Gastroesophageal sphincter (tissue), 4 donors: ENCODE measurements around the gene C1QTNF1. TPM values are rescaled to one million over a fixed set of nuclear protein-coding genes. Genes with fewer than 3 reads are reported as not detected.

Experiments
- ATAC-seq: fragments of 150-250 bp; one replicate; pipeline ENCODE4 v1.9.1; 2016; ENCODE audit warnings: mild to moderate bottlenecking, moderate library complexity
- H3K27ac ChIP-seq, 4 donors: fragments of 200-600 bp; sonication (generic) in 3 of 4; 1 replicate in 3 of 4; 2 replicates in 1 of 4; pipeline ENCODE4 v1.5.1; 2016 to 2019
- H3K27me3 ChIP-seq: fragments of 200-600 bp; sonication (generic); one replicate; pipeline ENCODE4 v1.5.1; 2019
- H3K36me3 ChIP-seq, 2 donors: fragments of 200-600 bp; sonication (generic); one replicate each; pipeline ENCODE4 v1.5.1; 2019; ENCODE audit warnings: control low read depth in 1 of 2
- H3K4me1 ChIP-seq, 3 donors: fragments of 200-600 bp; sonication (generic); 1 replicate in 2 of 3; 2 replicates in 1 of 3; pipeline ENCODE4 v1.5.1; 2016 to 2019; ENCODE audit warnings: control low read depth in 2 of 3
- H3K4me3 ChIP-seq, 2 donors: fragments of 200-600 bp; sonication (generic); one replicate each; pipeline ENCODE4 v1.5.1; 2019; ENCODE audit warnings: mild to moderate bottlenecking in 1 of 2, moderate library complexity in 1 of 2
- H3K9me3 ChIP-seq, 3 donors: fragments of 200-600 bp; sonication (generic); one replicate each; pipeline ENCODE4 v1.5.1; 2017 to 2019; ENCODE audit warnings: control low read depth in 2 of 3
- EP300 ChIP-seq: sonication (generic); formaldehyde crosslinking; IDR thresholded peaks from one replicate; pipeline ENCODE4 v1.6.1; 2017; ENCODE audit warnings: antibody characterized with exemption, mild to moderate bottlenecking
- POLR2A ChIP-seq, 2 donors: fragments of 450-650 bp; IDR thresholded peaks; one replicate each; pipeline ENCODE4 v1.6.1; 2017; ENCODE audit warnings: antibody characterized with exemption in 2 of 2, mild to moderate bottlenecking in 2 of 2, moderate library complexity in 1 of 2
- POLR2AphosphoS5 ChIP-seq: sonication (generic); formaldehyde crosslinking; IDR thresholded peaks from one replicate; pipeline ENCODE4 v1.6.1; 2017; ENCODE audit warnings: antibody characterized with exemption
- WGBS, 2 donors: methylation state at CpG; one replicate each; pipeline ENCODE4 v1.1.5; 2018; ENCODE audit warnings: low coverage in 1 of 2; 5-methylcytosine and 5-hydroxymethylcytosine counted together
- total RNA-seq, 4 donors: library from RNA; depleted of rRNA; stranded (reverse); fragments of >200 nt; gene quantifications; one replicate each; pipeline ENCODE4 v1.1.0, GENCODE V29; 2016
- TF ChIP-seq, protein P1 (sequence below), 4 experiments: fragments of 200-600 bp in 2 of 4; fragments of 450-650 bp in 2 of 4; sonication (generic) in 1 of 4; IDR thresholded peaks; one replicate each; pipeline ENCODE4 v1.5.1; 2017 to 2019; ENCODE audit warnings: antibody characterized with exemption in 4 of 4, mild to moderate bottlenecking in 2 of 4, moderate library complexity in 2 of 4

C1QTNF1 gene
- total RNA-seq, 4 donors from 2014 or later: 50.8 to 76.5 (median 72.3) TPM

DNA sequence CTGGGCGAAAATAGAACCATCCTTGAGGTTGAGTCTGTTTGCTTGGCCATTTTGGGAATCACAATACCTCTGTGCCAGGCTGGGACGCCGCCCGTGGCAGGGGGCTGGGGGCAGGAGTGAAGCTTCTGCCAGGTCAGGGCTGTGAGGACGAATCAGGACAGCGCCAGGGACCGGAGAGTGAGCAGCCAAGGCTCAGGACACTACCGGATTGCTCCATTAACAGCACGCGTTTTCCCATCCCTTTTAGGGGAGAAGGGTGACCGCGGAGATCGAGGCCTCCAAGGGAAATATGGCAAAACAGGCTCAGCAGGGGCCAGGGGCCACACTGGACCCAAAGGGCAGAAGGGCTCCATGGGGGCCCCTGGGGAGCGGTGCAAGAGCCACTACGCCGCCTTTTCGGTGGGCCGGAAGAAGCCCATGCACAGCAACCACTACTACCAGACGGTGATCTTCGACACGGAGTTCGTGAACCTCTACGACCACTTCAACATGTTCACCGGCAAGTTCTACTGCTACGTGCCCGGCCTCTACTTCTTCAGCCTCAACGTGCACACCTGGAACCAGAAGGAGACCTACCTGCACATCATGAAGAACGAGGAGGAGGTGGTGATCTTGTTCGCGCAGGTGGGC, 23.4 kb downstream of the C1QTNF1 start:
- peak overlapping the region in 1 of 2 donors; percentile 4 for H3K4me3 ChIP-seq
- H3K9me3 ChIP-seq: no peaks in the 10 kb centered on the region
- peak overlapping the region in 3 of 4 donors; percentile 14 to 63 (median 53) for H3K27ac ChIP-seq
- H3K27me3 ChIP-seq: no peaks in the 10 kb centered on the region
- no peak for ATAC-seq
- 75 to 88% methylated on average over 11 to 13 of the region's 30 CpGs for WGBS, 2 donors
- TF ChIP-seq, protein P1, sequence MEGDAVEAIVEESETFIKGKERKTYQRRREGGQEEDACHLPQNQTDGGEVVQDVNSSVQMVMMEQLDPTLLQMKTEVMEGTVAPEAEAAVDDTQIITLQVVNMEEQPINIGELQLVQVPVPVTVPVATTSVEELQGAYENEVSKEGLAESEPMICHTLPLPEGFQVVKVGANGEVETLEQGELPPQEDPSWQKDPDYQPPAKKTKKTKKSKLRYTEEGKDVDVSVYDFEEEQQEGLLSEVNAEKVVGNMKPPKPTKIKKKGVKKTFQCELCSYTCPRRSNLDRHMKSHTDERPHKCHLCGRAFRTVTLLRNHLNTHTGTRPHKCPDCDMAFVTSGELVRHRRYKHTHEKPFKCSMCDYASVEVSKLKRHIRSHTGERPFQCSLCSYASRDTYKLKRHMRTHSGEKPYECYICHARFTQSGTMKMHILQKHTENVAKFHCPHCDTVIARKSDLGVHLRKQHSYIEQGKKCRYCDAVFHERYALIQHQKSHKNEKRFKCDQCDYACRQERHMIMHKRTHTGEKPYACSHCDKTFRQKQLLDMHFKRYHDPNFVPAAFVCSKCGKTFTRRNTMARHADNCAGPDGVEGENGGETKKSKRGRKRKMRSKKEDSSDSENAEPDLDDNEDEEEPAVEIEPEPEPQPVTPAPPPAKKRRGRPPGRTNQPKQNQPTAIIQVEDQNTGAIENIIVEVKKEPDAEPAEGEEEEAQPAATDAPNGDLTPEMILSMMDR (IDR thresholded peaks at IDR 0.05): no peak
- no peak for TF ChIP-seq POLR2A (IDR thresholded peaks at IDR 0.05)
- TF ChIP-seq EP300: no peak
- TF ChIP-seq POLR2AphosphoS5: no peak
- H3K4me1 ChIP-seq: peaks cover 0 to 39% (median 3%) of the 10 kb centered on the region in 3 donors
- H3K36me3 ChIP-seq: peaks cover 0 to 58% of the 10 kb centered on the region in 2 donors

GRCh38 chr17:79047923-79048825, 24.2 kb downstream of the C1QTNF1 start:
- peaks cover 0 to 58% of the 10 kb centered on the region in 2 donors for H3K36me3 ChIP-seq
- no peaks in the 10 kb centered on the region for H3K9me3 ChIP-seq
- peak overlapping the region in 2 of 4 donors; percentile 14 to 63 for H3K27ac ChIP-seq
- no peak overlapping the region for H3K4me3 ChIP-seq
- WGBS, 2 donors: 77 to 93% methylated on average over 2 to 5 of the region's 41 CpGs
- H3K4me1 ChIP-seq: peaks cover 0 to 33% (median 3%) of the 10 kb centered on the region in 3 donors
- no peaks in the 10 kb centered on the region for H3K27me3 ChIP-seq
- TF ChIP-seq EP300: no peak
- TF ChIP-seq, protein P1 (IDR thresholded peaks at IDR 0.05): no peak
- no peak for TF ChIP-seq POLR2A (IDR thresholded peaks at IDR 0.05)
- no peak for TF ChIP-seq POLR2AphosphoS5
- ATAC-seq: no peak

DNA sequence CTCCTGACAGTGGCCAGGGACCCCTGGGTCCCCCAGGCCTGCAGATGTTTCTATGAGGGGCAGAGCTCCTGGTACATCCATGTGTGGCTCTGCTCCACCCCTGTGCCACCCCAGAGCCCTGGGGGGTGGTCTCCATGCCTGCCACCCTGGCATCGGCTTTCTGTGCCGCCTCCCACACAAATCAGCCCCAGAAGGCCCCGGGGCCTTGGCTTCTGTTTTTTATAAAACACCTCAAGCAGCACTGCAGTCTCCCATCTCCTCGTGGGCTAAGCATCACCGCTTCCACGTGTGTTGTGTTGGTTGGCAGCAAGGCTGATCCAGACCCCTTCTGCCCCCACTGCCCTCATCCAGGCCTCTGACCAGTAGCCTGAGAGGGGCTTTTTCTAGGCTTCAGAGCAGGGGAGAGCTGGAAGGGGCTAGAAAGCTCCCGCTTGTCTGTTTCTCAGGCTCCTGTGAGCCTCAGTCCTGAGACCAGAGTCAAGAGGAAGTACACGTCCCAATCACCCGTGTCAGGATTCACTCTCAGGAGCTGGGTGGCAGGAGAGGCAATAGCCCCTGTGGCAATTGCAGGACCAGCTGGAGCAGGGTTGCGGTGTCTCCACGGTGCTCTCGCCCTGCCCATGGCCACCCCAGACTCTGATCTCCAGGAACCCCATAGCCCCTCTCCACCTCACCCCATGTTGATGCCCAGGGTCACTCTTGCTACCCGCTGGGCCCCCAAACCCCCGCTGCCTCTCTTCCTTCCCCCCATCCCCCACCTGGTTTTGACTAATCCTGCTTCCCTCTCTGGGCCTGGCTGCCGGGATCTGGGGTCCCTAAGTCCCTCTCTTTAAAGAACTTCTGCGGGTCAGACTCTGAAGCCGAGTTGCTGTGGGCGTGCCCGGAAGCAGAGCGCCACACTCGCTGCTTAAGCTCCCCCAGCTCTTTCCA, 25.1 kb downstream of the C1QTNF1 start:
- 83 to 88% methylated on average over 8 to 16 of the region's 21 CpGs for WGBS, 2 donors
- Histone ChIP-seq H3K27ac (peak overlapping the region in 1 of 4 donors; percentile 51), H3K27me3 (no peaks in the 10 kb centered on the region), H3K4me3 (no peak overlapping the region), H3K9me3 (peaks cover 0 to 6% (median 0%) of the 10 kb centered on the region in 3 donors), H3K36me3 (peaks cover 0 to 54% of the 10 kb centered on the region in 2 donors), H3K4me1 (peaks cover 0 to 33% (median 3%) of the 10 kb centered on the region in 3 donors)
- no peak for ATAC-seq
- TF ChIP-seq EP300 (no peak), POLR2A (IDR thresholded peaks at IDR 0.05) (no peak), POLR2AphosphoS5 (no peak)
- TF ChIP-seq, protein P1 (IDR thresholded peaks at IDR 0.05): no peak

DNA sequence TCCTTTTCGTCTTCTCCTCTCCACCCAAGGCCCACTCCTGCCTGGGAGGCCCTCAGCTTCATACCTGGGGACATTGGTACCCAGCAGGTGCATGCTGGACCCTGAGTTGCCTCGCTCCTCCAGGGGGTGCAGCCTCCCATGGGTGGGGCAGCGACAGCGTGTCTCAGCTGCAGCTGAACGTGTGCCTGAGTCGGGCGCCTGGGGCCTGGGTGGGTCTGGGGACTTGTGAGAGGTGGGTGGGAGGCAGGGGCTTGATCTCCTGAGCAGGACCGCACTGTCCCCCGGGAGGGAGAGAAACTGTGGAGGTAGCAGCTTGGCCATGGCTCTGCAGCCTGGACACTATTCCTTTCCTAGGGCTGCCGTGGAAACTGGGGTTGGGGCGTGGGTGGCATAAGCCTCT, 25.9 kb downstream of the C1QTNF1 start:
- H3K9me3 ChIP-seq: peaks cover 0 to 12% (median 0%) of the 10 kb centered on the region in 3 donors
- WGBS, 2 donors: 100% methylated on average over 2 of the region's 11 CpGs; no CpG with 5 or more reads in 1 of the 2 donors
- no peak overlapping the region for H3K27ac ChIP-seq
- no peaks in the 10 kb centered on the region for H3K27me3 ChIP-seq
- H3K4me1 ChIP-seq: peaks cover 0 to 33% (median 3%) of the 10 kb centered on the region in 3 donors
- peaks cover 0 to 49% of the 10 kb centered on the region in 2 donors for H3K36me3 ChIP-seq
- TF ChIP-seq POLR2AphosphoS5: no peak
- TF ChIP-seq, protein P1 (IDR thresholded peaks at IDR 0.05): no peak
- no peak for TF ChIP-seq EP300
- TF ChIP-seq POLR2A (IDR thresholded peaks at IDR 0.05): no peak
- H3K4me3 ChIP-seq: no peak overlapping the region
- no peak for ATAC-seq
